ENCODE measurements around the gene PTX4. TPM values are rescaled to one million over a fixed set of nuclear protein-coding genes. Genes with fewer than 3 reads are reported as not detected.

The PTX4 gene
- total RNA-seq, 1 experiment from 2014 or later: not detected

GRCh38 chr16:1488054-1488601 lies 616 bp downstream of the PTX4 start:
- intact Hi-C loops (cut with micrococcal nuclease; ENCODE audit: unreplicated experiment): no loop called here
- no TSS peak for BruUV-seq (replicated peaks)
- no peak for TF ChIP-seq CTCF (IDR thresholded peaks at IDR 0.05; ENCODE audit: unreplicated experiment)
- Mint-ChIP-seq H3K27ac (ENCODE audit: unreplicated experiment) (no peak overlapping the region), H3K27me3 (ENCODE audit: unreplicated experiment) (peaks cover 33% of the 10 kb centered on the region), H3K4me3 (ENCODE audit: low read depth, unreplicated experiment) (no peak overlapping the region), H3K36me3 (ENCODE audit: insufficient read depth, unreplicated experiment) (peaks cover 6% of the 10 kb centered on the region), H3K4me1 (ENCODE audit: low read depth, unreplicated experiment) (peaks cover 7% of the 10 kb centered on the region), H3K9me3 (ENCODE audit: low read depth, unreplicated experiment) (no peaks in the 10 kb centered on the region)
- CTCF ChIA-PET: interaction anchor here (0.6 kb wide), 1 partner anchor 458 kb away, joined by 4 read pairs; no protein-coding TSS in a partner anchor
- no peak for DNase-seq

- CTCF ChIA-PET: no interaction called here
- Mint-ChIP-seq H3K4me1 (ENCODE audit: low read depth, unreplicated experiment) (peaks cover 2% of the 10 kb centered on the region), H3K27ac (ENCODE audit: unreplicated experiment) (no peak overlapping the region), H3K27me3 (ENCODE audit: unreplicated experiment) (peaks cover 40% of the 10 kb centered on the region), H3K9me3 (ENCODE audit: low read depth, unreplicated experiment) (no peaks in the 10 kb centered on the region), H3K4me3 (ENCODE audit: low read depth, unreplicated experiment) (no peak overlapping the region), H3K36me3 (ENCODE audit: insufficient read depth, unreplicated experiment) (peaks cover under 1% of the 10 kb centered on the region)
- no peak for TF ChIP-seq CTCF (IDR thresholded peaks at IDR 0.05; ENCODE audit: unreplicated experiment)
- no peak for DNase-seq
- intact Hi-C loops (cut with micrococcal nuclease; ENCODE audit: unreplicated experiment): no loop called here
- no TSS peak for BruUV-seq (replicated peaks)
These were observed 1.2 kb downstream of the PTX4 start for GRCh38 chr16:1487395-1488053.

GRCh38 chr16:1486551-1487390 lies 2.0 kb downstream of the PTX4 start:
- TF ChIP-seq CTCF (IDR thresholded peaks at IDR 0.05; ENCODE audit: unreplicated experiment): no peak
- intact Hi-C loops (cut with micrococcal nuclease; ENCODE audit: unreplicated experiment): no loop called here
- Mint-ChIP-seq H3K27ac (ENCODE audit: unreplicated experiment) (no peak overlapping the region), H3K9me3 (ENCODE audit: low read depth, unreplicated experiment) (no peaks in the 10 kb centered on the region), H3K4me3 (ENCODE audit: low read depth, unreplicated experiment) (no peak overlapping the region), H3K4me1 (ENCODE audit: low read depth, unreplicated experiment) (no peaks in the 10 kb centered on the region), H3K27me3 (ENCODE audit: unreplicated experiment) (peaks cover 47% of the 10 kb centered on the region), H3K36me3 (ENCODE audit: insufficient read depth, unreplicated experiment) (no peaks in the 10 kb centered on the region)
- CTCF ChIA-PET: no interaction called here
- BruUV-seq (replicated peaks): no TSS peak
- no peak for DNase-seq

GRCh38 chr16:1485847-1486496 lies 2.8 kb downstream of the PTX4 start:
- Mint-ChIP-seq H3K36me3 (ENCODE audit: insufficient read depth, unreplicated experiment) (no peaks in the 10 kb centered on the region), H3K4me3 (ENCODE audit: low read depth, unreplicated experiment) (no peak overlapping the region), H3K9me3 (ENCODE audit: low read depth, unreplicated experiment) (no peaks in the 10 kb centered on the region), H3K27ac (ENCODE audit: unreplicated experiment) (no peak overlapping the region), H3K27me3 (ENCODE audit: unreplicated experiment) (peaks cover 55% of the 10 kb centered on the region), H3K4me1 (ENCODE audit: low read depth, unreplicated experiment) (no peaks in the 10 kb centered on the region)
- no TSS peak for BruUV-seq (replicated peaks)
- CTCF ChIA-PET: no interaction called here
- no peak for TF ChIP-seq CTCF (IDR thresholded peaks at IDR 0.05; ENCODE audit: unreplicated experiment)
- DNase-seq: no peak
- intact Hi-C loops (cut with micrococcal nuclease; ENCODE audit: unreplicated experiment): no loop called here

Data from Calu3 (cell line).